HG03442 (cell line): Measurements from ENCODE around the gene TMEM30B.
A peak's percentile ranks its signal among the peaks of the same experiment; 100 is the strongest.

Experiments
- ATAC-seq: cut with Tn5 transposase; IDR thresholded peaks from one replicate; pipeline ENCODE4 v1.9.1; 2021; ENCODE audit warnings: mild to moderate bottlenecking, moderate library complexity; ENCODE audit not compliant: unreplicated experiment

TMEM30B gene

DNA sequence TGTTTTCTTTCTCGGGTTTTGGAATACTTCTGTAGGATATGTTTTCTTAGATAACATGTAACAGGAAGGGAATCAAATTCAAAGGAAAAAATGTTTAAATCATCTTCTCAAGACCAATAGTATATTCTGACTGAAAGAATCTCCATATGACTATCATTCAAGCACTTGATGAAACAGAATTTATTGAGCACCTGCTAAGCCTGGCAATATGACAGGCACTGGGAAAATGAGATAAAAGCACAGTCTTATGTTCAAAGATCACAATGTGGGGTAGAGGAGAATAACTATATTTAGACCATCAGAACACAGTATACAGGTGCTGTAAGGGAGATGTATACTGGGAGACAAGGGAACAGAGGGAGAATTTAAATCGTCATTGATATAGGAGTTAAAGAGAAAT lies 19.1 kb upstream of the TMEM30B start:
- ATAC-seq = no peak

GRCh38 chr14:61298824-61299223 lies 17.7 kb upstream of the TMEM30B start:
- ATAC-seq = no peak

DNA sequence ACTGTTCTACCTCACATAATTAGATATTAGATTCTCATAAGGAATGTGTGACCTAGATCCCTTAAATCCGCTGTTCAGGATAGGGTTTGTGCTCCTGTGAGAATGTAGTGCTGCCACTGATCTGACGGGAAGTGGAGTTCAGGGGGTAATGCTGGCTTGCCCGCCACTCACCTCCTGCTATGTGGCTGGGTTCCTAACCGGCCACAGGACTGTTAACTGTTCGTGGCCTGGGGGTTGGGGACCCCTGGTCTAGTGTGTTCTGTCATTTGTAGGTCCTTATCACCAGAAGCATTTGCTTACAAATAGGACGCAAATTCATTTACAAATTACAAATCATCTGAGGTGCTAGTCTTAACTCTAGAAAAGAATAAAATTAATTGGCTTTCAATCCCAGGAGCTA lies 16.4 kb upstream of the TMEM30B start:
- ATAC-seq = no peak

DNA sequence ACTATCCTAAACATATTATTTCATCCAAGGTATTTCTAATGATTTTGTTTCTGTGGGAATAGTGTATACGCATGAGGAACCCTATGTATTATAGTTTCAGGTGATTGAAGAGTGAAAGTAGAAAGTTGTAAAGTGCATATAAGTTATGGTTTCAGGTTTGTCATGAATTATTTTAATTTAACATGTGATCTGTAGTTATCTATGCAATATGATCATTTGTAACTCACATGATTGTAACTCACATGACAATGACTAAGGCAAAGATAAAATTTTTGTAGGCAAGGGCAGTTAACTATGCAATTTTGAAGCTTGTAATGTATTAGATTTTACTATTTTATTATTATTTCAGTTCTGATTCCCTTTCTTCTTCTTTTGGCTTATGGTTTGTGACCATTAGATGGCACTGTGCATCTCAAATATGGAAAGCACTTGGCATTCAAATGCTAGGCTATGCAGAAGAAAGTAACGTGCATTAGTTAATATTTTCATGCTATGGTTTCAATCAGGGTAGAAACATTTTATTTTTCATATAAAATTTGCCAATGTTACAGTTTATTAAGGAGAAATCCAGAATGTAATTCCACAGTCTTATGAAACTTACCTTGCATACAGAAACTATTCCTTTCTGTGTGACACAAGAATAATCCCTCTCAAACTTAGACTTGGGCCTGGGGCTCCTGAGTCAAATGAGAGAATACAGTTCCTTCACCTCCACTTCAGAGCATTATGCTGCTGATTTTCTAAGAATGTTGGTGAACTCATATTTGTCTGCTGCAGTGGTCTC lies 15.8 kb upstream of the TMEM30B start:
- ATAC-seq = peak; percentile 63

GRCh38 chr14:61296151-61296550 lies 15.0 kb upstream of the TMEM30B start:
- ATAC-seq = no peak

GRCh38 chr14:61290701-61291100 lies 9.6 kb upstream of the TMEM30B start:
- ATAC-seq = no peak

- no peak for ATAC-seq
Measured at GRCh38 chr14:61288720-61289119, 7.6 kb upstream of the TMEM30B start.

DNA sequence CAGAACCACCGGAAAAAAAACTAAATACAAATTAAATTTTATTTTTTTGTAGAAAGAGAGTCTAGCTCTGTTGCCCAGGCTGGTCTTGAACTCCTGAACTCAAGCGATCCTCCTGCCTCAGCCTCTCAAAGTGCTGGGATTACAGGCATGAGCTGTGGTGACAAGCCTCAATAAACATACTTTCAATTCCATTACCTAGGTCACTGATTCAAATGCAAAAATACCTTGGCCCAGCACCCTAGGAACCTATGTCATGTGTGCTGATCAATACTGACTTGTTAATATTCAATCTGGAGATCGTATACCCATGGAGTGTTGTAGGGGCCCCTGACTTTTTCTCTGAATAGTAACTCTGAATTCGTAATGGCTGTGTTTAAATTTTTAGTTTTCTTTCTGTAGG lies 7.1 kb upstream of the TMEM30B start:
- ATAC-seq = no peak

DNA sequence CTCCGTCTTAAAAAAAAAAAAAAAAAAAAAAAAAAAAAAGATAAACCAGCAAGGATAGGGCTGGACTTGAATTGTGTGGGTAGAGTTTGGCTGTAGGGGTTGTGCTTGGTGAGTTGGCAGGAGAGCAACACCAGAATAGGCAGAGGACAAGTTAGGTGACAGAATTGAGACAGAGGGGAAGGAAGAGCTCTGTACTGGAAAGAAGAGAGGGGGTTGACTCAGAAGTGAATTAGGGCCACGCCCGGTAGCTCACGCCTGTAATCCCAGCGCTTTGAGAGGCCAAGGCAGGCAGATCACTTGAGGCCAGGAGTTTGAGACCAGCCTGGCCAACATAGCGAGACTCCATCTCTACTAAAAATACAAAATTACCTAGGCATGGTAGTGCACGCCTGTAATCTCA lies 6.1 kb upstream of the TMEM30B start:
- no peak for ATAC-seq

- ATAC-seq = no peak
Measured at GRCh38 chr14:61285364-61285763, 4.2 kb upstream of the TMEM30B start.

DNA sequence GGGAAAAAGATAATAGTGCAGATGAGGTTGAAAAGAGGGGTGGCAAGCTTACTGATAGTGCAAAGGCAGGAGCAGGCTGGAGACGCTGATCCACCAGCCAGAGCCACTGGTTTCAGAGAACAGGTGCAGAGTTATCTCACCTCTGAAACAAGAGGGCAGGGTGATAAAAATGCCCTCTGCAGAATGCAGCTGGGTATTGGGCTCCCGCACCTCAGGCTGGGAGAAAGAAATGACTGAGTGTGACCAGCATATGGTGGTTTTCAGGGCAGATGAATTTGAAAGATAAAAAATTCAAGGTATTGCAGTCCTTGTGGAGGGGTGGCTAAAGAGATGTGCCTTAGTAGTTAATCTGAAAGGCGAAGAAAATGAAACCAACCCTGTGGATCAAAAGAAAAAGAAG lies 2.9 kb upstream of the TMEM30B start:
- ATAC-seq = no peak

DNA sequence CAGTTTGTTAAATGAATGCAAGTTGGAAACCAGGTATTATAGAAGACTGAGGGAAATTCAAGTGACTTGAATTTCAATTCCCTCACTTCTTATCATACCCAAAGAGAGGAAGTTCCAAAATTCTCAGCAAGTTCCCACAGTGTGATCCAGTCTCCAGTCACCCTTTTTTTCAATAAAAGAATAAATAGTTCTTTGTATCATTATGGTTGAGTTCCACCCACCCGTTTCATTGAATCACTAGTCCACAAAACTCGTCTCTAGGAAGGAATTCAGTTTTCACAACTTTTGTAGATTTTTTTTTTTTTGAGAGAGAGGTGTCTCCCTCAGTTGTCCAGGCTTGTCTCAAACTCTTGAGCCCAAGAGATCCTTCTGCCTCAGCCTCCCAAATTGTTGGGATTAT lies 1.6 kb upstream of the TMEM30B start:
- ATAC-seq = no peak

DNA sequence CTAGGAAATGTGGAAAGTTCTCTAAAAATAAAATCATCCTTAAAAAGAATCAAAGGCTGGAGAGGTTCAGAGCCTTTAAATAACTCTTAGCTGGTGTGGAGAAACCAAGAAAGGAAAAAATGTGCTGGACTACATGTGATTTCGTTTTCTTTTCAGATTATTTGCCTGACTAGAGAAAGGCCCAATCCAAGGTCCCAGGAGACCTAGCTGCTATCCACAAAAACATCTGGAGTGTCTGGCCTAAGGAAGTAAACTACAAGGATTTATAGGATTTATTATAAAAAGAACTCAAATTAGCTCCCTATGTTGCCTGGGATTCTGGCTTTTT lies 774 bp upstream of the TMEM30B start:
- ATAC-seq = no peak

DNA sequence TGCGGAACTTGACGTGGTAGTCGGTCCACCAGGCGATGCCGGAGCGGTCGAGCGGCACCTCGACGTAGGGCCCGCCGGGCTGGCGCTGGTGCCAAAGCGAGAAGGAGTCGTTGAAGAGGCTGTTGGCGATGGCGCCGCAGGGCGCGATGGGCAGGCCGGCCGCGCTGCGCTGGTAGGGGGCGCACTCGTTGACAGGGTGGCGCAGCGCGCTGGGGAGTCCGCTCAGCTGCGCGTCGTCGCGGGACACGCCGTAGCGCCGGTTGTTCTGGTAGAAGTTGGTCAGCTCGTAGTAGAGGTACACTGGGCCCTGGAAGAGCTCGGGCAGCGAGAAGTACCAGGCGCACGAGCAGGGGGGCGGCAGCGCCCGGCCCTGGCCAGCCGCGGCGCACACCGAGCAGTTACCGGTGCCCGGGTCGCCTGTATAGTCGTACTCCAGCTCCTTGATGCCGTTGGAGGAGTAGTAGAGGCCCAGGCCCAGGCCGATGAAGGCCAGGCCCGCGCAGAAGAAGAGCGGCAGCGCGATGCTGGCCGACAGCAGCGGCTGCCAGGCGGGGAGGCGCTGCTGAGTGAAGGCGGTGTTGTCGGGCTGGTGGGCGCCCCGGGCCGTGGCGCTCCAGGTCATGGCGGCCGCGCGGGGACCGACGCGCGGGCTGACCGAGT lies 482 bp downstream of the TMEM30B start:
- ATAC-seq = peak; percentile 42

GRCh38 chr14:61280092-61280525 lies 1.0 kb downstream of the TMEM30B start:
- ATAC-seq = no peak

GRCh38 chr14:61279082-61279481 lies 2.1 kb downstream of the TMEM30B start:
- ATAC-seq = no peak

DNA sequence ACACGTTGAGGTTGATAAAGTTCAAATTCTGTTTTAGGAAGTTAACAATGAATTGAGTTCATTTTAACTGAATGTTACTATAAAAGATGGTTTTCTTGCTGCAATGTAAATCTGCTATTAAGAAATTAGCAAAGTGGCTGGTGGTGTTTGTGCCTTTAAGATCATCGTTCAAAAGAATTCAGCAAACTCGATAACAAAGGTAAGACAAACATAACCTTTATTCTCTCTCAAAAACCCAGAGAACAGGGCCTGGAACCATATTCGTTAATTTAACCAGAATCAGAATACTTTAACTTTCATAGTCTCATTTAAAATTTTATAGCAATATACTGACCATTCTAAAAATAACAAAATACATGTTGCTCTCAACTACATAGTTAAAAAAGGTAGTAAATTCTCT lies 3.4 kb downstream of the TMEM30B start:
- no peak for ATAC-seq

- ATAC-seq = no peak
Measured at GRCh38 chr14:61277232-61277631, 3.9 kb downstream of the TMEM30B start.

DNA sequence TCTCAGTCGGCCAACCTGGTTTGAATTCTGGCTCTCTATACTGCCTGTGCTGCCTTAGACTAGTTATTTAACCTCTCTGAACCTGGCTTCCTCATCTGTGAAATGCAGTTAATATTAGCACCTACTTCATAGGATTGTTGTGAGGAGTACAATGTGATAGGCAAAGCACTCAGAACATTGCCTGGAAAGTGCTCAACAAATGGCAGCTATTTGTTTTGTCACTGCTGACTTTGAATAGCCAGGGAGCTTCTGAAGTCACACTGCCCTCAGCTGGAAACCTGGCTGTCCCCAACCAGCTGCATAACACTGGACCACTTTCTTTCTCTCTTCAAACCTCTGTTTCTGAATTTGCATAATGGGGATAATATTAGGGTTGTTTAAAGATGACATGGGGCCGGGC lies 9.6 kb downstream of the TMEM30B start:
- no peak for ATAC-seq

- ATAC-seq = no peak
Measured at GRCh38 chr14:61270714-61271113, 10.4 kb downstream of the TMEM30B start.

GRCh38 chr14:61269321-61270083 lies 11.6 kb downstream of the TMEM30B start:
- ATAC-seq = peak; percentile 85

- no peak for ATAC-seq
Measured at GRCh38 chr14:61268812-61269211, 12.3 kb downstream of the TMEM30B start.
